ENCODE measurements around the gene CETN1.

CETN1 gene

DNA sequence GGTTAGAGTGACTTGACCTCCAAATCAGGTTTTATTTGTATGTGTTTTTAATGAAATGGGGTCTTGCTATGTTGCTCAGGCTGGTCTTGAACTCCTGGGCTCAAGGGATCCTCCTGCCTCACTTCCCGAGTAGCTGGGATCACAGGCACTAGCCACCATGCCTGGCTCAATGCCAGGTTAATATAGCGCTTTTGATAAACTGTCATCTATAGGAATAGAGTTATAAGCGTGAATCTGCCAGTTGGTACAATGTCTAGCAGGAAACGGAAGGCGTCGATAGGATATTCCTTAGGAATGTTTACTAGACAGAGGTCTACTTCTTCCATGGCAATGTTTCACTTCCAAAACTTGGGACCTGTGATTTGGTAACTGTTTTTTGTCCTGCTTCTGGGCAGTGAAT, 42.1 kb downstream of the CETN1 start:
- DNase-seq (ENCODE audit: low read depth in 2 of 2, low spot score in 1 of 2): no peak

DNA sequence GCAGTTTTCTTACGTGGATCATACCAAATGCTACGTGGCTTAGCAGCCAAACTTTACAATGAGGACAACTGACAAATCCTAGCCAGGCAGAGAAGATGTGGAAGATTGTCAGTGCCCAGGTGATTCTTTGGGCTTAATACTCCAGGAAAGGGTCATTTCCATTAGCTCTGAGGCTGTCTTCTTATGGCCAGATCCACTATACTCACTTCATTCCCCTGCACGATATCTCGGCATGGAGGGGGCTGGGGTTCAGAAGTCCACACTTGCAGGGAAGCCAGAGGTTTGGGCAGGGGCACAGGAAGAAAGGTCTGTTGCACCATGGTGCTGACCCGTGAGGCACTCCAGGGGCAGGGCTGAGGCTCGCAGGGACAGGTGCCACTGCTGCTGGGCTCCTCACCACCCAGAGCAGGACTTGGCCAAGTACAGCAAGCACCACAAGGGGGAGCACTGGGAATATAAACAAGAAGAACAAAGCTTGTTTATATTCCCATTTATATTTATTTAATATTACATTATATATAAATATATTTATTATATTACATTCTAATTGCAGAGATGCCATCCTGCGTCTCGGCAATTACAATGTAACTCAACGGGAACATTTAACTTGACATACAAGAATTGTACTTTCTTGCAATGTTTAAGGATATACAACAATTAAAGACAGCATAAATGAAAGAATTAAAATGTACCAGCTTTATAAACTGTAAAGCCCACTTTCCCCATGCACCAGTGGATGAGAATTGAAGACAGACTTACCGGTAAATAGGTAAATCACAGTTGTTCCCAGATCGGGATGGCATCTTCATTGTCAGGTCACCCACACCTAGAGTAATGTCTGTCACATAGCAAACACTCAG, 43.8 kb downstream of the CETN1 start:
- DNase-seq (ENCODE audit: low read depth in 2 of 2, low spot score in 1 of 2): peak in 1 of 2 donors; percentile 15

DNA sequence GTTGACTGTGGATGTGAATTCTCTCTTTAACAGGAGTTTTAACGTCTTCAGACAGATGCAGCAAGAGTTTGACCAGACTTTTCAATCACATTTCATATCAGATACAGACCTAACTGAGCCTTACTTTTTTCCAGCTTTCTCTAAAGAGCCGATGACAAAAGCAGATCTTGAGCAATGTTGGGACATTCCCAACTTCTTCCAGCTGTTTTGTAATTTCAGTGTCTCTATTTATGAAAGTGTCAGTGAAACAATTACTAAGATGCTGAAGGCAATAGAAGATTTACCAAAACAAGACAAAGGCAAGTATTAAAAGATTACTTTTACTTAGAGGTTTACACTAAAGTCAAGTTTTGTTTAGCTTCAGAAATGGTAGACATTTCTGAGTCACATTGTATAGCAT, 47.1 kb downstream of the CETN1 start:
- no peak for DNase-seq (ENCODE audit: low read depth in 2 of 2, low spot score in 1 of 2)

DNA sequence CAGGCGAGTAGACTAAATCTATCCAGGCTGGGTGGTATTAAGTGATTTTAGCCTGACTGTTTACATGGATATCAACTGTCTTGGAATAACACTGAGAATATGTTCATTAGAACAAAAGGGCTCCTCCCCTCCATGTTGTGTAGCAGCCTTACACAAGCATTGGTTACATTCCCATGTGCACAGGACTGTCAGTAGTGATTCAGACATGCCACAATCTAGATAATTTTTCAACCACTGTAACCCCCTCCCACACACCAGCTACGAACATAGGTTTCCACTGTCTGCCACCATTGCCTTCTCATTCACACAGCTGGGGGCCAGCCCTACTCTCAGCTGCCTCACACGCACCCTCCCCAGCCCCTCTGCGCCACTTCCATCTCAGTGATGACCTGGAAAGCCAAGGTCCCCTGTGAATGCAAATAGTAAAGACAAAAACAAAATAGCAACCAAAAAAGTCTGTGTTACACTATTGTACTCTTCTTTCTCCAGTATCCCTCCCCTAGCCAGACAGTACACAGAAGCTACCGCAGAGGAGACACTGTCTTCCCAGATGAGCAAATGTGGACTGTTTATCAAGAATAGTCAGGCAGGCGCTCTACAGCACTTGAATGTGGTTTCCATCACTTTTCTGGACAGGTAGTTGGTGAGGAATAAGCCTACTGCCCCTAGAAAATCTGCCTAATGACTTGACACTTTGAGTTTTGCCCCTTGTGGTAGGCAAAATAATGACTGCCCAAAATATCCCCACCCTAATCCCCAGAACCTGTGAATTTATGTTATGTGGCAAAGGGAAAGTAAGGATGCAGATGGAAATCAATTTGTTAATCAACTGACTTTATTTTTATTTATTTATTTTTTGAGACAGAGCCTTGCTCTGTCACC, 49.3 kb downstream of the CETN1 start:
- no peak for DNase-seq (ENCODE audit: low read depth in 2 of 2, low spot score in 1 of 2)

DNA sequence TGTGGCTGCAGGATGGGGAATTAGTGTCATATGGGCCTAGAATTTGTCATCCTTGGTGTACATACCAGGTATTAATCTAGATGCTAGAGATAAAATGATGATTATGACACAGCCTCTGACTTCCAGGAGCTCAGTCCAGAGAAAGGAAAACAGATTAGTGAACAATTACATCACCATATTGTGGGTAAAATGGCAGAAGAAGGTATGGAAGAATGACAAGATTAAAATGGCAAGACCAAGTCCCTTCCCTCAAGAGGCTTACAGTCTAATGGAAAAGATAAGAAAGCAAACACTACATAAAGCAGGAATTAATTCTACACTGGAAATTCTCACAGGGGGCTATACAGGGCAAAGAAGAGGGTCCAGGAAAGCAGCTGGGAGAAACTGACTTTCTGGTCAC, 51.4 kb downstream of the CETN1 start:
- DNase-seq (ENCODE audit: low read depth in 2 of 2, low spot score in 1 of 2): no peak
